ENCODE measurements around the gene RNF114. TPM values are rescaled to one million over a fixed set of nuclear protein-coding genes. Genes with fewer than 3 reads are reported as not detected.
A peak's percentile ranks its signal among the peaks of the same experiment; 100 is the strongest.

RNF114 gene
- polyA plus RNA-seq, 1 experiment = 69.6 TPM

GRCh38 chr20:49984426-49985153 lies 48.4 kb downstream of the RNF114 start:
- H3K9me3 ChIP-seq (ENCODE audit: control insufficient read depth, insufficient read depth, low read length) = no peaks in the 10 kb centered on the region; the same call in 1 of the 2 replicates
- peak overlapping the region; percentile 93 for H3K4me3 ChIP-seq (ENCODE audit: low read depth, low read length)
- no peak for TF ChIP-seq CTCF (IDR thresholded peaks at IDR 0.05; ENCODE audit: low read depth, low read length)
- ChIA-PET POLR2A (interaction anchor here (0.5 to 4.9 kb wide), 10 partner anchors 17 to 397 kb away, joined by 3 to 38 read pairs (median 4); no protein-coding TSS in a partner anchor), CTCF (interaction anchor here (1.2 to 13.9 kb wide), 2 partner anchors 88 to 194 kb away, joined by 4 to 419 read pairs; no protein-coding TSS in a partner anchor)
- peaks cover 6% of the 10 kb centered on the region for H3K27me3 ChIP-seq (ENCODE audit: control insufficient read depth, insufficient read depth, low read length)
- no peak for DNase-seq (ENCODE audit: low read depth, low spot score)
- H3K27ac ChIP-seq (ENCODE audit: low read depth, low read length) = peak overlapping the region; percentile 39

GRCh38 chr20:49985157-49985556 lies 49.0 kb downstream of the RNF114 start:
- ChIA-PET POLR2A (interaction anchor here (3.0 to 4.9 kb wide), 2 partner anchors 84 to 86 kb away, joined by 11 to 38 read pairs; no protein-coding TSS in a partner anchor), CTCF (interaction anchor here (13.9 kb wide), 1 partner anchor 87 kb away, joined by 419 read pairs; no protein-coding TSS in a partner anchor)
- DNase-seq (ENCODE audit: low read depth, low spot score) = no peak
- Histone ChIP-seq H3K4me3 (ENCODE audit: low read depth, low read length) (peak overlapping the region; percentile 93), H3K9me3 (ENCODE audit: control insufficient read depth, insufficient read depth, low read length) (no peaks in the 10 kb centered on the region; the same call in 1 of the 2 replicates), H3K27me3 (ENCODE audit: control insufficient read depth, insufficient read depth, low read length) (peaks cover 6% of the 10 kb centered on the region), H3K27ac (ENCODE audit: low read depth, low read length) (peak overlapping the region; percentile 2)
- TF ChIP-seq CTCF (IDR thresholded peaks at IDR 0.05; ENCODE audit: low read depth, low read length) = no peak

GRCh38 chr20:49985617-49986016 lies 49.4 kb downstream of the RNF114 start:
- Histone ChIP-seq H3K27ac (ENCODE audit: low read depth, low read length) (no peak overlapping the region), H3K27me3 (ENCODE audit: control insufficient read depth, insufficient read depth, low read length) (peaks cover 6% of the 10 kb centered on the region), H3K4me3 (ENCODE audit: low read depth, low read length) (peak overlapping the region; percentile 93), H3K9me3 (ENCODE audit: control insufficient read depth, insufficient read depth, low read length) (no peaks in the 10 kb centered on the region; the same call in 1 of the 2 replicates)
- DNase-seq (ENCODE audit: low read depth, low spot score) = no peak
- ChIA-PET POLR2A (interaction anchor here (3.0 kb wide), 1 partner anchor 83 kb away, joined by 11 read pairs; no protein-coding TSS in a partner anchor), CTCF (interaction anchor here (0.8 to 13.9 kb wide), 2 partner anchors 86 to 99 kb away, joined by 3 to 419 read pairs; no protein-coding TSS in a partner anchor)
- no peak for TF ChIP-seq CTCF (IDR thresholded peaks at IDR 0.05; ENCODE audit: low read depth, low read length)

- Histone ChIP-seq H3K4me3 (ENCODE audit: low read depth, low read length) (peak overlapping the region; percentile 93), H3K27ac (ENCODE audit: low read depth, low read length) (peak overlapping the region; percentile 39), H3K9me3 (ENCODE audit: control insufficient read depth, insufficient read depth, low read length) (no peaks in the 10 kb centered on the region; the same call in 1 of the 2 replicates), H3K27me3 (ENCODE audit: control insufficient read depth, insufficient read depth, low read length) (peaks cover 6% of the 10 kb centered on the region)
- DNase-seq (ENCODE audit: low read depth, low spot score) = no peak
- no peak for TF ChIP-seq CTCF (IDR thresholded peaks at IDR 0.05; ENCODE audit: low read depth, low read length)
- ChIA-PET POLR2A (interaction anchor here (1.0 kb wide), 1 partner anchor 101 kb away, joined by 4 read pairs; no protein-coding TSS in a partner anchor), CTCF (interaction anchor here (0.8 to 13.9 kb wide), 2 partner anchors 86 to 99 kb away, joined by 3 to 419 read pairs; no protein-coding TSS in a partner anchor)
These were observed 49.9 kb downstream of the RNF114 start for GRCh38 chr20:49986049-49986448.
